T-cell (primary cell): ENCODE measurements around the gene DVL2. TPM values are rescaled to one million over a fixed set of nuclear protein-coding genes. Genes with fewer than 3 reads are reported as not detected.

Experiments
- ATAC-seq, 4 experiments: fragments of 200-7000 bp in 3 of 4; fragments of 150-1000 bp in 1 of 4; cut with Tn5 transposase; replicated peaks in 1 of 4; 1 replicate in 3 of 4; 2 replicates in 1 of 4; pipeline ENCODE4 v1.10.0; 2021; ENCODE audit warnings: moderate library complexity in 3 of 4, mild to moderate bottlenecking in 2 of 4, moderate number of reproducible peaks in 1 of 4
- CTCF ChIA-PET, 2 donors: fragments of 300-600 bp; sonication (Branson Sonifier 250); formaldehyde crosslinking; loops; one replicate each; lab custom pipeline; 2022; ENCODE audit warnings: antibody characterized with exemption in 2 of 2; lab: Charles Lee
- POLR2A ChIA-PET, 2 donors: fragments of 300-600 bp; sonication (Branson Sonifier 250); formaldehyde crosslinking; loops; one replicate each; lab custom pipeline; 2022; ENCODE audit warnings: antibody characterized with exemption in 2 of 2; lab: Charles Lee
- DNase-seq, 35 experiments: peaks; one replicate each; pipeline versions ENCODE4 v3.0.0 to v3.0.0-alpha.2; 2013 to 2023
- H3K27ac ChIP-seq: one replicate; pipeline ENCODE4 v1.5.1; 2013; ENCODE audit warnings: low read length
- H3K27me3 ChIP-seq, 2 experiments: replicated peaks in 1 of 2; 1 replicate in 1 of 2; 2 replicates in 1 of 2; pipeline versions ENCODE4 v1.6.1 to v1.7.0; 2013; ENCODE audit warnings: low read length in 1 of 2, mixed read lengths in 1 of 2; ENCODE audit not compliant: control insufficient read depth in 2 of 2, insufficient read depth in 2 of 2; ENCODE audit errors: extremely low read depth in 1 of 2
- H3K36me3 ChIP-seq, 2 donors: 1 replicate in 1 of 2; 2 replicates in 1 of 2; pipeline versions ENCODE4 v1.6.1 to v1.7.0; 2013; ENCODE audit warnings: low read length in 1 of 2; ENCODE audit not compliant: control insufficient read depth in 2 of 2, insufficient read depth in 1 of 2; ENCODE audit errors: extremely low read depth in 1 of 2
- H3K4me1 ChIP-seq, 2 experiments: 1 replicate in 1 of 2; 2 replicates in 1 of 2; pipeline versions ENCODE4 v1.6.1 to v1.7.0; 2013; ENCODE audit warnings: low read length in 2 of 2, mixed read lengths in 1 of 2; ENCODE audit not compliant: insufficient read depth in 2 of 2, control insufficient read depth in 1 of 2; ENCODE audit errors: extremely low read depth in 1 of 2
- H3K4me3 ChIP-seq, 2 donors: 1 replicate in 1 of 2; 2 replicates in 1 of 2; pipeline versions ENCODE4 v1.5.1 to v1.7.0; 2013; ENCODE audit warnings: mild to moderate bottlenecking in 2 of 2, low read length in 1 of 2, moderate library complexity in 1 of 2; ENCODE audit not compliant: control insufficient read depth in 1 of 2; ENCODE audit errors: extremely low read depth in 1 of 2
- H3K9me3 ChIP-seq: 2 replicates; pipeline ENCODE4 v1.7.0; 2013
- H3K27ac Mint-ChIP-seq, 2 donors: one replicate each; pipeline ENCODE4 v1.8.0; 2020 to 2021; ENCODE audit warnings: mild to moderate bottlenecking in 2 of 2, mixed read lengths in 2 of 2
- H3K27me3 Mint-ChIP-seq, 2 donors: one replicate each; pipeline ENCODE4 v1.8.0; 2021 to 2022; ENCODE audit warnings: mixed read lengths in 2 of 2
- H3K36me3 Mint-ChIP-seq: one replicate; pipeline ENCODE4 v1.8.0; 2021; ENCODE audit warnings: mixed read lengths
- H3K4me1 Mint-ChIP-seq, 3 donors: one replicate each; pipeline ENCODE4 v1.8.0; 2020 to 2022; ENCODE audit warnings: mixed read lengths in 3 of 3, mild to moderate bottlenecking in 1 of 3
- H3K4me3 Mint-ChIP-seq, 3 donors: one replicate each; pipeline ENCODE4 v1.8.0; 2020 to 2022; ENCODE audit warnings: mild to moderate bottlenecking in 3 of 3, mixed read lengths in 3 of 3, moderate library complexity in 3 of 3
- H3K9me3 Mint-ChIP-seq, 3 donors: one replicate each; pipeline ENCODE4 v1.8.0; 2020 to 2022; ENCODE audit warnings: mixed read lengths in 3 of 3
- WGBS: methylation state at CpG from one replicate; pipeline ENCODE4 v1.1.5; 2013; ENCODE audit warnings: missing lambda C conversion rate; ENCODE audit not compliant: insufficient coverage; 5-methylcytosine and 5-hydroxymethylcytosine counted together
- total RNA-seq, 35 experiments: library from RNA in 6 of 35; stranded (reverse) in 6 of 35; fragments of 120-200 nt in 1 of 35; gene quantifications; one replicate each; pipeline versions ENCODE4 v1.2.1 to v1.2.4 and lab custom pipeline; 2013 to 2026

The DVL2 gene
- total RNA-seq, 5 donors from 2014 or later (not counting 1 experiment from before 2014, with no cell fraction given): 48.2 to 76.3 (median 70.4) TPM

DNA sequence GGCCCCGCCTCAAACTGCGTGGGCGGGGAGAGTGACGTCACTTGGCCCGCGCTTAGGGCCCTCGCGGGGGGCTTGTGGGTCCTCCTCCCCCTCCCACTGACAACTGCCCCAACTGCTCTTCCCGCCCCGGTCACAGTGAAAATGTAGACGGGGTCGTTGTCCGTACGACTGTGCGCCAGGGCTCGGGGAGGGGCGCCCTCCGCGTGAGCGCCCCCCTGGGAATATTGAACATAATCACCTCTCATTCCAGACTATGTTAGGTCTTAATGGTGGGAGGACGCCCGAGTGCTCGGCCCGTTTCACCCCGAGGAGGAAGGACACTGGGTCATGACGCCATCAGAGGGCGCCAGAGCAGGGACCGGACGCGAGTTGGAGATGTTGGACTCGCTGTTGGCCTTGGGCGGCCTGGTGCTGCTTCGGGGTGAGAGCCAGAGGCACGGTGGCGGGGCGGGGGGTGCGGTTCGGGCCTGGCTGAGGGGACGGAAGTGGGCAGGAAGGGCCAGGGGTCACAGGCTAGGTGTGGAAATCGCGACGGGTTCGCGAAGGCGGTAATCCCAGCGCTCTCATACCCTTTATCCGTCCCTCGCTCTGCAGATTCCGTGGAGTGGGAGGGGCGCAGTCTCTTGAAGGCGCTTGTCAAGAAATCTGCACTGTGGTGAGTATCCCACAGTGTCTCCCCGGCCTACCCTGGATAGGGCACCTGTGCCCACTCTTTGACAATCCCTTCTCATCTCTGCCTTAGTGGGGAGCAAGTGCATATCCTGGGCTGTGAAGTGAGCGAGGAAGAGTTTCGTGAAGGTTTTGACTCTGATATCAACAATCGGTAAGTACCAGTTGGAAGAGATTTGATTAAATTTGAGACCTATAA is 18.1 kb upstream of the DVL2 start, which contains the start of gene ELP5:
ELP5 (plus strand) TSS at position 40 of the 868 bp plus-strand sequence; CDS start at position 376, 336 bp downstream.
- Mint-ChIP-seq H3K4me3 (peak within 1 kb of the TSS; percentile 91 to 94 (median 91)), H3K36me3 (peaks cover 20% of the 10 kb centered on the region), H3K9me3 (no peaks in the 10 kb centered on the region), H3K27me3 (no peaks in the 10 kb centered on the region), H3K27ac (peak within 1 kb of the TSS; percentile 97 to 99), H3K4me1 (peaks cover 37 to 48% (median 47%) of the 10 kb centered on the region in 3 donors)
- Histone ChIP-seq H3K27ac (peak within 1 kb of the TSS; percentile 99), H3K4me1 (peaks cover 23 to 45% of the 10 kb centered on the region in 2 experiments), H3K36me3 (peaks cover 6 to 25% of the 10 kb centered on the region in 2 donors), H3K27me3 (no peaks in the 10 kb centered on the region), H3K9me3 (no peaks in the 10 kb centered on the region), H3K4me3 (peak within 1 kb of the TSS; percentile 81 to 94)
- DNase-seq (peak in 33 of 35 experiments; percentile 66 to 98 (median 81)), ATAC-seq (peak; percentile 51 to 57 (median 53))
- POLR2A ChIA-PET: no interaction called here
- CTCF ChIA-PET: interaction anchor here in 1 of 2 donors (1.7 kb wide), 1 partner anchor 10 kb away, joined by 9 read pairs; the partner anchor contains the start of gene GABARAP
- WGBS: 0% methylated on average over 25 of the region's 55 CpGs

GRCh38 chr17:7251661-7252175 is 17.4 kb upstream of the DVL2 start, which contains the start of gene CTDNEP1:
CTDNEP1 (minus strand) TSS chr17:7251734; CDS start chr17:7251296, 438 bp downstream.
- peaks cover 6 to 24% of the 10 kb centered on the region in 2 donors for H3K36me3 ChIP-seq
- POLR2A ChIA-PET: no interaction called here
- H3K27me3 ChIP-seq: no peaks in the 10 kb centered on the region
- Mint-ChIP-seq H3K4me3 (peak within 1 kb of the TSS; percentile 91 to 94 (median 91)), H3K9me3 (no peaks in the 10 kb centered on the region), H3K36me3 (peaks cover 19% of the 10 kb centered on the region), H3K4me1 (peaks cover 39 to 51% (median 47%) of the 10 kb centered on the region in 3 donors), H3K27me3 (no peaks in the 10 kb centered on the region), H3K27ac (peak within 1 kb of the TSS; percentile 97 to 99)
- no peaks in the 10 kb centered on the region for H3K9me3 ChIP-seq
- DNase-seq: peak in 34 of 35 experiments; percentile 97 to 100 (median 99)
- 0% methylated on average over 14 of the region's 41 CpGs for WGBS
- peak; percentile 89 to 93 (median 91) for ATAC-seq
- peaks cover 23 to 48% of the 10 kb centered on the region in 2 experiments for H3K4me1 ChIP-seq
- CTCF ChIA-PET: interaction anchor here in 1 of 2 donors (1.7 kb wide), 1 partner anchor 10 kb away, joined by 9 read pairs; the partner anchor contains the start of gene GABARAP
- H3K4me3 ChIP-seq: peak within 1 kb of the TSS; percentile 81 to 94
- H3K27ac ChIP-seq: peak within 1 kb of the TSS; percentile 99

GRCh38 chr17:7250695-7251627 is 16.6 kb upstream of the DVL2 start:
- under 1% methylated on average over 45 of the region's 55 CpGs for WGBS
- H3K27ac ChIP-seq: peak overlapping the region; percentile 99
- H3K4me3 Mint-ChIP-seq: peak overlapping the region; percentile 91 to 94 (median 91)
- H3K36me3 Mint-ChIP-seq: peaks cover 21% of the 10 kb centered on the region
- DNase-seq (peak in 7 of 35 experiments; percentile 14 to 66 (median 31)), ATAC-seq (peak; percentile 2 to 9 (median 4))
- H3K4me1 ChIP-seq: peaks cover 23 to 48% of the 10 kb centered on the region in 2 experiments
- POLR2A ChIA-PET: interaction anchor here in 1 of 2 donors (1.0 kb wide), 1 partner anchor 8 kb away, joined by 4 read pairs; the partner anchor contains the start of gene GABARAP
- CTCF ChIA-PET: interaction anchor here (0.6 to 1.7 kb wide), 2 partner anchors 9 to 70 kb away, joined by 5 to 9 read pairs; partner anchors contain the start of gene GABARAP (in 1 of the 2)
- H3K27me3 Mint-ChIP-seq: no peaks in the 10 kb centered on the region
- no peaks in the 10 kb centered on the region for H3K27me3 ChIP-seq
- no peaks in the 10 kb centered on the region for H3K9me3 ChIP-seq
- peak overlapping the region; percentile 89 to 90 for H3K27ac Mint-ChIP-seq
- H3K9me3 Mint-ChIP-seq: no peaks in the 10 kb centered on the region
- peaks cover 0 to 24% of the 10 kb centered on the region in 2 donors for H3K36me3 ChIP-seq
- peaks cover 45 to 56% (median 52%) of the 10 kb centered on the region in 3 donors for H3K4me1 Mint-ChIP-seq
- H3K4me3 ChIP-seq: peak overlapping the region; percentile 81 to 82

DNA sequence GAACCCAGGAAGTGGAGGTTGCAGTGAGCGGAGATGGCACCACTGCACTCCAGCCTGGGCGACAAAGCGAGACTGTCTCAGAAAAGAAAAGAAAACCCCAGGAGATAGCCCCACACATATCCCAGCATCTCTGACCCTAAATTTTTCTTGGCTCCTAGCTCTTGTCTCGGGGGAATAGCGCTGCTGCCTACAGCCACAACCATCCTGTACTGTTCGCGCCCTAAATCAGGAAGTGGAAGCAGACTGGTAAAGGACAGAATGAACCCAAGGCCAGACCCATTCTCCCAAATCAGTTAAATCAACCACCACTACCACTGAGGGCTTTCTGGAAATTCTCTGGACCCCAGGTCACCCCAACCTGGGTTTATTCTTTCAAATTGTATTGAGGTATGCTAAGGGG is 15.5 kb upstream of the DVL2 start:
- Histone ChIP-seq H3K36me3 (peaks cover 0 to 25% of the 10 kb centered on the region in 2 donors), H3K27ac (peak overlapping the region; percentile 57), H3K27me3 (no peaks in the 10 kb centered on the region), H3K4me1 (peaks cover 23 to 48% of the 10 kb centered on the region in 2 experiments), H3K9me3 (no peaks in the 10 kb centered on the region), H3K4me3 (peak overlapping the region in 1 of 2 donors; percentile 82)
- CTCF ChIA-PET: interaction anchor here in 1 of 2 donors (0.6 kb wide), 1 partner anchor 12 kb away, joined by 6 read pairs; no protein-coding TSS in a partner anchor
- WGBS: 96% methylated on average over 3 of the region's 7 CpGs
- H3K4me3 Mint-ChIP-seq: peak overlapping the region; percentile 90 to 94 (median 91)
- H3K4me1 Mint-ChIP-seq: peaks cover 45 to 56% (median 51%) of the 10 kb centered on the region in 3 donors
- DNase-seq (no peak), ATAC-seq (no peak)
- no peaks in the 10 kb centered on the region for H3K27me3 Mint-ChIP-seq
- POLR2A ChIA-PET: no interaction called here
- peak overlapping the region; percentile 89 to 90 for H3K27ac Mint-ChIP-seq
- peaks cover 21% of the 10 kb centered on the region for H3K36me3 Mint-ChIP-seq
- no peaks in the 10 kb centered on the region for H3K9me3 Mint-ChIP-seq

DNA sequence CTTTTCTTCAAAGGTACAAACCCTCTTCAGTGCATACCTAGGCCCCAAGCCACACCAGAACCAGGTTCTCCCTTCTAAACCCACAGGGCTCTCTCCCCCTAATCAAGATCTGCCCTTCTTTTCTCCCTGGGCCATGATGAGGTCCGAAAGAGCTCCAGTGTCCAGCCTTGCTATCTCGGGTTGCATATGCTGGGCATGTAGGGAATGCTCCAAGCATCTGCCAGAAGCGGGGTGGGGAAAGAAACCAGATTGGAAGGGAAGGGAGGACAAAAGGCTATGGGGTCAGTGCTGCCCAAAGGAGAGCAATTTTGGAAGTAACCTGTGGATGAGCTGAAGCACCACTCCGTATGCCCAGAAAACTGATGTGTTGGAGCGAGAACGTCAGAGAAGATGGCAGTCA is 14.9 kb upstream of the DVL2 start:
- CTCF ChIA-PET: no interaction called here
- H3K4me3 Mint-ChIP-seq: peak overlapping the region; percentile 59 to 94 (median 91)
- H3K4me1 Mint-ChIP-seq: peaks cover 45 to 52% (median 47%) of the 10 kb centered on the region in 3 donors
- DNase-seq: no peak
- H3K4me1 ChIP-seq: peaks cover 23 to 46% of the 10 kb centered on the region in 2 experiments
- H3K9me3 ChIP-seq: no peaks in the 10 kb centered on the region
- peaks cover 22% of the 10 kb centered on the region for H3K36me3 Mint-ChIP-seq
- no peaks in the 10 kb centered on the region for H3K9me3 Mint-ChIP-seq
- peaks cover 0 to 25% of the 10 kb centered on the region in 2 donors for H3K36me3 ChIP-seq
- POLR2A ChIA-PET: no interaction called here
- H3K27me3 ChIP-seq: no peaks in the 10 kb centered on the region
- no peak overlapping the region for H3K27ac ChIP-seq
- WGBS: 94% methylated on average over 5 of the region's 6 CpGs
- H3K27ac Mint-ChIP-seq: peak overlapping the region; percentile 51 to 58
- no peak for ATAC-seq
- H3K27me3 Mint-ChIP-seq: no peaks in the 10 kb centered on the region
- H3K4me3 ChIP-seq: no peak overlapping the region
